GM21526 (cell line): Measurements from ENCODE around the gene DUSP6.
"Not testable (repeated sequence)": the region's sequence is repeated elsewhere in the genome, so short reads cannot be mapped to it uniquely, and the experiment has no call there.

Experiments
- ATAC-seq: cut with Tn5 transposase; IDR thresholded peaks from one replicate; pipeline ENCODE4 v1.9.1; 2021; ENCODE audit warnings: moderate library complexity; ENCODE audit not compliant: unreplicated experiment, low FRiP score

DUSP6 gene

DNA sequence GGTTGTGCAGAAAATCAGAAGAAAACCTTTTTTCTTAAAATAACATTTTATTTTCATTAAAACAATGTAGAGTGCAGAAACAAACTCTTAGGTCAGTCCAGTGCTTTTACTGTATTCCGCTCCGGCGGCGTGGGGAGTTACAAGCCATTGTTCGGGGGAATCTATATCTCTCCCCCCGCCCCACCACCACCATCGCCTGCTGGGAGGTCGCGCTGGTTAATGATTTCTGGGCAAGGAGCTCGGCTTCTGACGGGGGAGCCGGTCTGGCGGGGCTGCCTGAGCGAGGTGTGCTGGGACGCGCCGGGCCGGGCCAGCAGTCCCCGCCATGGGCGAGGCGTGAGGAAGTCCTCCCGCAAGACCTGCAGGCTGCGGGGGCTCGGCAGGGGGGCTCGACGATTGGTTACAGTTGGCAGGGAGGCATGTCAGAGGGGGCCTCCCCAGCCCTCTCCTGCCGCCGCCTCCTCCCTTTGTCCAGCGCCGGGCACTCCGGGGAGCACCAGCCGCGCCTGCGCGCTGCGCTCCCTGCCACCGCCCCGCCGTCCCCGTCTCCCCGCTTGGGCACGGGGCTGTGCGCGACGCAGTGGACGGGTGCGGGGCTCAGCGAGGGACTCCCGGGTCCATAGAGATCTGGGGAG is 1.0 kb upstream of the DUSP6 start:
- ATAC-seq = no peak

DNA sequence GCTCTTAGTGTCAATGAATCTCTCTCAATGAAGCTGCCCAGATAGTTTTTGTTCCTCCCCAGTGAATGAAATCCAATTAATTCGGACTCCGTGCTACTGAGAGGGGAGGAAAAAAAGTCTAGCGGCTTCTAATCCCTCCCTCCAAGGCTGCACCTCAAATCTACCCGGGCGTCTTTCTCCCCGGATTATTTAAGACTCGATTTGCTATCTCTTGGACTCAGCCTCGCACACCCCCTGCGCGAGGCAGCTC is 134 bp downstream of the DUSP6 start:
- ATAC-seq = no peak

DNA sequence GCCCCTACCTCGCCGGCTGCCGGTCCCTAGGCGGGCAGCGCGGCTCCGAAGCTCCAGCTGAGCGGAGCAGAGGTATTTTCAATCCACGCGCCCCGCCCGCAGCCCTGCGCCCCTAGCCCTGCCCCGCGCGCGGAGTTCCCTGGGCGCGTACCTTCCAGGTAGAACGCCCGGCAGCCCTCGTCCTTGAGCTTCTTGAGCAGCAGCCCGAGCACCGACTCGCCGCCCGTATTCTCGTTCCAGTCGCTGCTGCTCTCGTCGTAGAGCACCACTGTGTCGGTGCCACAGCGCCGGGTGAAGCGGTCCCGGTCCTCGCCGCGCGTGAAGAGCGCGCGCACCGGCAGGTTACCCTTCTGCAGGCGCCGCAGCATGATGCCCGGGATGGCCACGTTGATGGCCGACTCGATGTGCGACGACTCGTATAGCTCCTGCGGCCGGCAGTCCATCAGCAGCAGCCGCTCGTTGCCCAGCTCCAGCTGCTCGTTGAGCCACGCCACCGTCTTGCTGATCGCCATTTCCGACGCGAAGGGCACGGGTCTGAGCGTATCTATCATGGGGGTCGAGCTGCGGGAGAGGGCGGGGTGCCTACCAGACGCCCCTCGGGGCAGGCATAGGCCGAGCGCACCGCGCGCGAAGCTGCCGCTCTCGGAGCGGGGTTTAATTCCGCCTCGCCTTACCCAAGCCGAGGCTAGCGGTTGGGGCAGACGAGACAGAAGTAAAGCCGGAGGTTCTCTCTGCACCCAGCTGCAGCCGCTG is 636 bp downstream of the DUSP6 start:
- ATAC-seq = peak; percentile 31

DNA sequence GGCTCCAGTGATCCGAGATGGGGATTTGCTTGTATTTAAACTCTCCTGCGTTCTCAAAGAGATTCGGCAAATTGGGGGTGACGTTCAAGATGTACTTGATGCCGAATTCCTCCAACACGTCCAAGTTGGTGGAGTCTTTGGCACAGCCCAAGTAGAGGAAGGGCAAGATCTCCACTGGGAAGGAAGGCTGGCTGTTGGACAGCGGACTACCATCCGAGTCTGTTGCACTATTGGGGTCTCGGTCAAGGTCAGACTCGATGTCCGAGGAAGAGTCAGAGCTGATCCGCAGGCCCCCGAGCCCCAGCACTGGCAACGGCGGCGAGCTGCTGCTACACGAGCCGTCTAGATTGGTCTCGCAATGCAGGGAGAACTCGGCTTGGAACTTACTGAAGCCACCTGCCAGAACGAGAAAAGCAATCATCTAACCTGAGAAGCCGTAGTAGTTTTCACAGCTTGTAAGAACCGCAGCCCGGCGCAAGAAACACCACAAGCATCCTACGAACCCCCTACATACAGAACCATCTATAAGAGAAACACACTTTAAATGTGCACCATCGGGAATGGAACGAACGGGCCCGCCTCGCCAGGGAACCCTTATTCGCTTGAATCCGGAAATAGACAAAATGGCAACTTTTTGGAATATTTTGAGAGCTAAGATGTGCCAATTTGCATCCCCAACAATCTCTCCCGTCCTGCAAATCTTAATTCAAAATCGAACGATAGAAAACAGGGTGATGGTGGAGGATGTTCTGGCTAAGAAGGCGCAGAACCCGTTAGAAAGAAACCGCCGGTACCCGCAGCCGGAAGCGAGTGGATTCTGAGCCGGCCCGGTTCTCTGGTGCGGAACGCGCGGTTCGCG is 1.4 kb downstream of the DUSP6 start:
- no peak for ATAC-seq

DNA sequence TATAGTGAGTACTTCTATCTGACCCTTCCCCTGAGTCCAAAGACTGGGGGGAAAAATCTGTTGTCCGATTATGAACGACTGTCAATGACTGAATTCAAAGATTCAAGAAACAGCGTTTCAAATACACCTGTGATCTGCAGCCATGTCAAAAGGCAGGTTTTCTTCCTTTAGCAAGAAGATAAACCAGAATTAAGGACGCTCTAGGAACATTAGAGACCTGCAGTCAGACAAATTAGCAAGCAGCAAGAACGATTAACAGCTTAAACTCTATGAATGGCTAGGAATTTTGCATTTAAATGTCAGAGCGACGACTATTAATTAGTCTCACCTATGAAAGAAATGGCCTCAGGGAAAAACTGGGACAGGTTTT is 2.1 kb downstream of the DUSP6 start:
- ATAC-seq = no peak

DNA sequence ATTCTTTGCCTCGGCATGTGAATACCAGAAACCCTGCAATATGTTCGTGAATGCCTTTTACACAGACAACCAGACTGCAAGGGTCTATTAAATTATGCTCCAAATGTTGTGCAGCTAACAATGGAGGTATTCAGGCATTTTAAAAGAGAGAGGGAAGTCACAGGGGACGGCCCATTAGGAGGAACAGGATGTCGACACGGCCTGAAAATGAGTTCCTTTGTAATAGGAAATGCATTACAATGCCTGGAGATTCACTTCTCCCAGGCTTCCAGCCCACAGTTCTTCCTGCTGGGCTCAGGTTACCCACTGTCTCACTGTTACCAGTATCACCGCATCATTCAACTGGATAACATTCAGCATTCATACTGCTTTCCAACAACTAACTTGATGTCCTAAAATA is 2.5 kb downstream of the DUSP6 start:
- ATAC-seq = no peak

DNA sequence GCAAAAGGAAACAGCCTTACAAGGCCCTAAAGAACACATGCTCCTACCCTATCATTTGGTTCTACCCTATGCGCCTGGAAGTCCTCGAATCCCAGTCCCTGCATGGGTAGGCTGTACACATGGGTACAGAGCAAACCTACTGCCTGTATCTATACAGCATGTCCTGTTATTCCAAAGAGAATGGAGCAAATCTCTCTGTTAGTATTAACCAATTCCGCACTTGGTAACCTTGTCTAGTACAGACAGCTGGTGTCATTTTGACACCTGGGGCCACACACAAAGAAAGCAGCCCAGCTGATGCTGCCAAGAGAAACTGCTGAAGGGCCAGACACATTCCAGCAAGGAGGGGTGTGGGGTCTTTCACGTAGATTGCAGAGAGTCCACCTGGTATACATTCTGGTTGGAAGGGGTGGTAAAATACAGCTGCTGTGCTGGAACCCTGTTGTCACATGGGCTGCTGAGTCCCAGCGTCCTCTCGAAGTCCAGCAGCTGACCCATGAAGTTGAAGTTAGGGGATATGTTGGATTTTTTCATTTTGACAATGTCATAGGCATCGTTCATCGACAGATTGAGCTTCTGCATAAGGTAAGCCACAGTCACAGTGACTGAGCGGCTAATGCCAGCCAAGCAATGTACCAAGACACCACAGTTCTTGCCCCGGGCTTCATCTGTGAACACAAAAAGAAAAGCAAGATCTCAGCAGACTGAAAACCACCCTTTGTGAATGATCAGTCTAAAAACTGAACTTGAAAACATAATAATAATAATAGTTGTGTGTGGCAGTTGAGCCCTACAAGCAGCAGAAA is 3.2 kb downstream of the DUSP6 start:
- ATAC-seq = no peak

DNA sequence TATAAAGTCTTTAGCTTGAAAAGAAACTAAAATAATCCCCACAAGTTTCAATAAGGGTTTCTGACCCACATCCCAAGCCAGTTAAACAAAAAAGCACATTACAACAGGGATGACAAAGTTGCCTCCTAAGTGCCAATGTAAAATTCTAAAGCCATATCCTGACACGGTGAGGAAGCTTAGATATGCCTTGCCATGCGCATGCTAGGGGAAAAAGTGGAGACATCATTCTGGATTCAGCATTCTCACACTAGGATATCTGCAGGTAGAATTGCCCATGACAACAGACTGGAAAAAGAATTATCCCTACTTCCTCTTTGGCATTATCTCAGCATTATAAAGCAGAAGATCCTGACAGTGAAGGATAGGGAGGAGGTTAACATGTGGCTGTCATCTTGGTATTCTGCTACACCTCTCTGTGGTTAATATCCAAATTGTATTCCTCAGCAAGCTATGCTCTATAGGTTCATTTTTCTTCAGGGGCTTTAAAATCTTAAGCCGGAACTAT is 4.9 kb downstream of the DUSP6 start:
- no peak for ATAC-seq

DNA sequence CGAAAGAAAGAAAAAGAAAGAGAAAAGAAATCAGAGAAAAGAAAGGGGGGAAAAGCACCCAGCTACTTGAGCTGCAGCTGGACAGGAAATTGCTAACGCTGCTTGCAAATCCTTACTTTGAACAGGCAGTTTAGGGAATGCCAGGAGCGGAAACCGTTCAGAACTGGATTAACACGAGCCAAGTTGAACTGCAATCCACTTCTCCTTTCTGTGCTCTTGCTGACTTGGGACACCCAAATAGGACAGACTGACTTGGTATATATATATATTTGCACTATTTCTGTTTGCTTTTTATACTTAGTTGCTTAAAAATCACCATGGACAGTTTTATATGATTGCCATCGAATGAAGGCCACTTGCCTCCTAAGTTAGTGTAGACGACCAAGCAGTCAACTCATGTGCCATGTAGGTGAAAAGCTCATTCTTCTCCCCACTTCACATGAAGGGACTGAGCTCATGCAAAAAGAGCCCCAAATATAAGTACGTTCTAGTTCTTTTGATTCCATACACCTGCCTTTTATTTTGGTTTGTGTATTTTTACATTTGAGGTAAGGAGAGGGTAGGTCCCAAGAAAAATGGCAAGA is 5.5 kb downstream of the DUSP6 start:
- ATAC-seq = no peak

DNA sequence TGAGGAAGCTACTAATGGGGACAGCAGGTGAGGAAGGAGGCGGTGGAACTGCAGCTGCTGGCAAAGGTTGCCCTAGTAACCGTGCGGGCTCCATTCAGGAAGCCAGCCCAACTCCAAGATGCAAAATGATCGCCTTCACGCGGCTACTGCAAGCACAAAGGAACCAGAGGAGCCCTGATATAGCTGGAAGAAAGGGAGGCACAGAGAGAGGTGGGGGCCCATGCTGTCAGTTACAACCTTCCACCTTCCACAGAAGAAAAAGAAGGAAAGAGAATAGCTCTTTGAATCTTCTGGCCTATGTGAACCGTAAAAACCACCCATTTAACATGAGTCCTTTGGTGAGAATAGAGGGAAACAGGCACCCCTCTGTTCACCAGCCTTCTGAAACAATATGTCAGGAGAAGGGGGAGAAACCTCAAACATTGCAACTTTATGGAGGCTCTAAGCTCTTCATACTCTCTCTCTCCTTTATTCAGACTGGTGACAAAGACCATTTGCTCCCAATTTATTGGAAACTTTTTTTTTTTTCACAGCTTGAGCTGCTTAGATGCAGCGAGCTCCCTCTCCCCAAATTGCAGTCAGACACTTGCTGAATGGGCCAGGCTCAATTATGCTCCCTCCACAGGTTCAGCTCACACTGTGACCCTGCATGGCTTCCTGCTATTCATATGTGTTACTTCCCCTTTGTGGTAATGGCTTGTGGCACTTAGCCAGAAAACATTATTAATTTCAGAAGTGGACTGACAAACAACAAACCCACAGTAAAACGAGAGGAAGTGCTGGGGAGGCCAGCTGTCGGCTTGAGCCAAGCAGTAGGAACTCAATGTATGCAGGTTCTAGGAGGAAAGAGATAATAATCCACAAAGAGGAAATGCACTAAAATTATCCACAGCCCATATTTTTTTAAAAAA is 6.2 kb downstream of the DUSP6 start:
- ATAC-seq = peak; percentile 99

DNA sequence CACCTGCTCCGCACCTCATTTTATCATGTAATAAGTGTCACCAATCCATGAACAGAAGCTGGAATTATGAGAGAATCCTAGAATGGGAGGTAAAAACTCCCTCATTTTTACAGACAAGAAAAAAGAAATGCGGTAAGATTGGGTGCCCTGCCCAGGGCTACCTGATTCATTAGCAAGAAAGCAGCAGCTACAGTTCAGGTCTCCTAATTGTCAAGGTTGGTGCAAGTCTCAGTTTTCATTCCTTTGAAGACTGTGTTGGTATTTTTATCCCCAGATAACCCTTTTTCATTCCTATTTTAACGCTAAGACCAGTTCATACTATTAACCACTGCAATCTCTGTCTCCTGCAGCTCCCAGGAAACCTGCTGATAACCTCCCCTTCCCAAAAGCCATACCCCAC is 6.9 kb downstream of the DUSP6 start:
- ATAC-seq = no peak

DNA sequence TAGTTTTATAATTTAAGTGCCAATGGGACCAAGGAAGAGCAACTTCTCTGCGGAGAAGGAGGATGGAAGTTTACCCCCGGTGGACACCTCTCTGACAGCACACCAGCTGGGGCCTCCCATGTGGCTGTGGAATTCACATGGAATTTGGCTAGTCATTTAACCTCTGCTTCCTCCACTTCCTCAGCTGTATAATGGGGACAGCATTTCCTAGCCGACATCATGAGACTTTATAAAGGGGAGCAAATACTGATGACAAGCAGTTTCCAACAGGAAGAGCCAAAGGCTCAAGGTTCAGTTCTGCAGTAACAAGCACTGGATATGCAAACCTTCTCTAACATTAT is 7.5 kb downstream of the DUSP6 start:
- no peak for ATAC-seq

DNA sequence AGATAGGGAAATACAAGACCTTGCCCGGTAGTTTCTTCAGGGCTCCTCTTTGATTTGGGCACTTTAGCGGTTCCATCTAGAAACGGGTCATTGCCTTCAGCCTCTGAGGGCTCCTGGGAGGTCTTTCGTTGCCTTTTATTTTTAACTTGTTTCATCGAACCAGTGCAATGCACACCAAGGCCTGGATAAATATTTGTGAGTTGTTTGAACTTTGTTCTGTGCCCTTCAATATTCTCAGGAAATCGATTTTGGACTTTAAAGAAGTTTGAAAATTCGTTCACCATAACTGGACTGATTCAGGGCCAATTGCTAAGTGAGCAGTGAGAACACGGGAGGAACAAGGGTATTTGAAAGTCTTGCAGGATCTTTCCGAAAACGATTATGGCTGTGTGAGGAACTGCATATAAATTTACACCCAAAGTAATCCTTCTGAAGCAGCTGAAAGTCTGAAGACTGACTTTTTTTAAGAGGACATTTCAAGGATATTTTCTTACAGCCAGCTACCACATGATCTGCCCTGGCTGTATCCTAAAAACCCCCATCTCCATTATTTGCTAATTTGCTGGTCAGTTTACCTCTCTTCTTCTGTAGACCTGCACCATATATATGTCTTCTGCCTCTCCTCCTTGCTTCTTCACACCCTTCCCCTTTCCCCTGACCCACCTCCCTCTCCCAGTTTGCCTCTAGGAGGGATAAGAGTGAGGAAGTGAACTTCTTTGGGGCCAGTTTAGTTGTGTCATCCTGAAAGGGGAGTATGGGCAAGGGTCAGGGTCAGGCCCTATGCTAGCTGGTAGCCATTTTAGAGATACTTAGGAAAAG is 8.0 kb downstream of the DUSP6 start:
- no peak for ATAC-seq

DNA sequence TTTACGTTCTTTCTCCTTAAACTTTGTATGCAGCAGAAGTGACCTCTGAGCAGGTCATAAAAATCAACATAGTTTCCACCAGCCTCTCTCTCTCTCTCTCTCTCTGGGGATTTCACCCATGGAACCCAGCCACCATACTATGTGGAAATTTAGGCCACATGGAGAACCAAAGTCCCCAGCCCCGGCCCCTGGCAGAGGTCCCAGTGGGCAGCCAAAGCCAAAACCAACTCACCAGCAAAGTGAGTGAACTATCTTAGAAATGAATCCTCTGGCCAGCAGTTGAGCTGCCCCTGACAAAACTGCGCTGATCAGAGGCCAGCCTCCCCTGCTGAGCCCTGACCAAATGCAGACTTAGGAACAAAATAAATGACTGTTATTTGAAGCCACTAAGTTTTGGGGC is 9.2 kb downstream of the DUSP6 start:
- ATAC-seq = no peak

DNA sequence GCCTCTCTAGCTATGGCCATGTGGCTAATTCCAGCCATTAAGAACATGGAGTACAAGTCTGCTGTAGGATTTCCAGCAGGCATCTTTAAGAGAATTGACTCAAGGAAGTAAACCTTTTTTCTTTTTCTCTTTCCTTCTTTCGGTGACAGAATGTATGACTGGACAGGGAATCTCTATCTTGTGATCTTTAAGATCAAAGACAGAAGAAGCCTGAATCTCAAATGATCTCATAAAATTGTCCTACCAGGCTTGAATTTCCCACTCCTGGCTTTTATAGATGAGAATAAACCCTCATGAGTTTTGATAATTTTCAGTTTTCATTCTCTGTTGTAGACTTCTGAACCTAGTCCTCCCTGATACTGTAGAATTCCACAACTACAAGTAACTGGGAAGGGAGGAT is 11.4 kb downstream of the DUSP6 start:
- no peak for ATAC-seq

DNA sequence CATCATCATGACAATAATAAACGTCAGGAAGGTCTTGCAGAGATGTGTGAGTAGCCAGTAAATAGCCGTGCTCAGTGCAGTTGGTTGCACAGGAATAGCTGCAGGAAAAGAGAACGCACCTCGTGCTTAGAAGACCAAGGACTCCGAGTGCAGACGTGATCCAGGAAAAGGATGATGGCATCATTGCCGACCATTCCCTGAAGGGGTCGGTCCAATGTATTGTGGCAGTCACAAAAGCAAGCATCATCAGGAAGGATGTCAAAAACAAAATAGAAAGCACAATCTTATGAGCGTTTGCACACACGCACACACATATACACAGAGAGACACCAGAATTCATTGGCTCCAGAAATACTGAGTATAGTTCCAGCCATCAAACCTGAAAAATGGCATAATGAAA is 12.8 kb downstream of the DUSP6 start:
- no peak for ATAC-seq

DNA sequence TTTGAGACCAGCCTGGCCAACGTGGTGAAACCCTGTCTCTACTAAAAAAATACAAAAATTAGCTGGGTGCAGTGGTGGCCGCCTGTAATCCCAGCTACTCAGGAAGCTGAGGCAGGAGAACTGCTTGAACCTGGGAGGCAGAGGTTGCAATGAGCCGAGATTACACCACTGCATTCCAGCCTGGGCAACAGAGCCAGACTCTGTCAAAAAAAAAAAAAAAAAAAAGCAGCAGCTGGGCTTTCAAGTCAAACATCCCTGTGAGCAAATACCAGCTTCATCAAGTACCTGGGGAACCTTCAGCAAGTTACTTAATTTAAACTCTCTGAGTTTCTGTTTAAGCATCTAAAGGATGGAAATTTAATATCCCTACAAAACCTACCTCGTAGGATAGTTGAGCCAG is 15.2 kb downstream of the DUSP6 start:
- ATAC-seq = not testable (repeated sequence)

DNA sequence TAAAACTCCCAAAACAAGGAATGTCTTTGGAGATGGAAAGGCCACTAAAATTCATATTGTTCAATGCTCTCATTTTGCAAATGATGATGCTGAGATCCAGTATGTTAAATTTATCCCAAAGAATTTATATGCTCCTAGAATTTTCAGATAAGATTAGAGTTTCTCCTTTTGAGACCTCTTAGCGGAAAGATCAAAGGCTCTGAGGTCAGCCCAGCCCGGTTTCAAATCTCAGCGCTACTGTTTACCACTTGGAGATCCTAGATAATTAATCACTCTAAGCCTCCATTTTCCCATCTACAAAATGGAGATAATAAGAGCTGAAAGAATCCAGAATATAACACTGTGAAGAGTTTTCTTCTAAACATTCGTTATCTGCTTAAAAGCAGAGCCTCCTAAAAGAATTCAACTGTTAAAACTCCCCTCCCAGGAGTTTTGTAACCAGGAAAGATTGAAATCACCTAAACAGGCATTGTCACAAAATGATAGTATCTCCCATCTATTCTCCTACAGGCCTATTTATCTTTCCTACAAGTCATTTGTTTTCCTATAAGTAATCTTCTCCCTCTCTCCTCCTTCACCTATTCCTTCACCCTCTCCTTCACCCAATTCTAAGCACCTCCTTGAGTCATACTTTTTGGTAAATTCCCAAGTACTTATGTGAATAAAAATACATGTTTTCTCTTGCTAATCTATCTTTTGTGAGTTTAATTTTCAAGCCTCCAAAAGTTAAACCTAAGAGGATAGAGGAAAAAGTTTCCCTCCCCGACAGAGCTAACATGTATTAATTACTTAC is 16.7 kb downstream of the DUSP6 start:
- ATAC-seq = no peak
